GM15510 (cell line): ENCODE results near the gene SLC19A1.

Experiments used
- POLR2A ChIP-seq: IDR thresholded peaks from 3 replicates; pipeline ENCODE4 v1.6.1; 2011; ENCODE audit warnings: borderline replicate concordance; ENCODE audit not compliant: insufficient read length; ENCODE audit errors: extremely low read depth

Gene SLC19A1

DNA sequence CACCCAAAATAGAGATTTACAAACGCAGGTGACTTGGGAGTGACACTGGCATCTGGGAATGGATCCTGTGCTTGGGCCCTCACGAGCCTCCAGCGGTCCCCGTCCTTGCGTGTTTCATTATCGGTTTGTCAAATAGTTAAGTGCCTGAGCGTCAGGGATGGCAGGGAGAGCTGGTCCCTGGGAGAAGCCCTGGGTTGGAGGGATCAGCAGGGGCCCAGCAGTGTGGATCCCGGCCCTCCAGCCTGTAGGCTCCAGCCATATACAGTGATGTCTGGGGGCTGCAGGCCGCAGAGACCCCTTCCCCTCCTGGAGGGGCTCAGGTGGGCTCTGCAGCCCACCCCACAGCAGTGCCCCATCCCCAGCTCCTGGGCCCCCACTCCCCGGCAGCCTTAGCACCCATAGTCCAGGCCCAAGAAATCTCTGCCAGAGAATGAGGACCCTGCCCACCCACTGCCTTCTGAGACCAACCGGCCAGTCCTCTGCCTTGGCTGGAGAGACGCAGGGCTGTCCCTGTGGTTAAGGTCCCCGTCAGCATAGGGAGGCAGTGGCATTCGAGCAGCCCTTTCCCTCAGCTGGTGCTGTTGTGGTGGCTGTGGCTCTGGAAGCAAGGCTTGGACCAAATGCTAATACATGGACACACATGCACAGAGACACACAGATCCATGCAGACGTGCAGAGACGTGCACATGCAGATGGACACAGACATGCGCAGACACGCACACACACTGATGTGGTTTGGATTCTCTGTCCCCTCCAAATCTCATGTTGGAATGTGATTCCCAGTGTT, 2.4 kb upstream of the SLC19A1 start:
- no peak for TF ChIP-seq POLR2A

DNA sequence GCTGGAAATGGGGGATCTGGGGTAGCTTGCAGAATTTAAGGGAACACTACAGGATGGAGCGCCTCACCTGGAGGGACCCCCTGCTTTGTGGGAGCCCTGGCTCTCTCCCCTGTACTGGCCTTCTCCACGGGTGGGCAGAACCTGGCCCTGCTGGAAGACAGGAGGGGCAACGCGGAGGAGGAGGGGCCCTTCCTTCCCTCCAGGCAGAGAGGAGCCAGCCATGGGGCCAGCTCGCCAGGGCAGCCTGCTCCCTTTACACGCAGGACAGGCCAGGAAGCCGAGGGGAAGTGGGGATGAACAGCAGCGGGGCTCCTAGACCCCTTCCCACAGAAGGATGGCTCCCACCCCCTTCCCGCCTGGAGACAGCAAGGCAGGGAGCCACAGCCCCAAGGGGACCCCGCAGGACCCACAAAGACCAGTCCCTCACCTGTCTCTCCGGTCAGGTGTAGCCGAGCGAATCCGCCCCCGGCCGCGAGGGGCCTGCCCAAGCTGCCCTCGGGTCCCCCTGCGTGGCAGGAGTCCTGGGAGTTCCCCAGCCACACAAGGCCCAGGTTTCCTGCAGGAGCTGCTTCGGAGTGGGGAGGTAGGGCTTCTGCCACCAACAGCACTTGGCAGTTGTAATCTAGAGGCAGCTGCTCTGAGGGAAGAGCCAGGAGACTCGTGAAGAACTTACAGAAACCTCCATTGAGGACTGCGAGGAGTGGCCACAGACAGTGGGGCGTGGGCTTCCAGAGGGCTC, 1.6 kb upstream of the SLC19A1 start:
- TF ChIP-seq POLR2A: no peak

GRCh38 chr21:45543371-45543709, 1.1 kb upstream of the SLC19A1 start:
- TF ChIP-seq POLR2A: no peak

- no peak for TF ChIP-seq POLR2A
Observed at GRCh38 chr21:45542667-45543370, 579 bp upstream of the SLC19A1 start.

DNA sequence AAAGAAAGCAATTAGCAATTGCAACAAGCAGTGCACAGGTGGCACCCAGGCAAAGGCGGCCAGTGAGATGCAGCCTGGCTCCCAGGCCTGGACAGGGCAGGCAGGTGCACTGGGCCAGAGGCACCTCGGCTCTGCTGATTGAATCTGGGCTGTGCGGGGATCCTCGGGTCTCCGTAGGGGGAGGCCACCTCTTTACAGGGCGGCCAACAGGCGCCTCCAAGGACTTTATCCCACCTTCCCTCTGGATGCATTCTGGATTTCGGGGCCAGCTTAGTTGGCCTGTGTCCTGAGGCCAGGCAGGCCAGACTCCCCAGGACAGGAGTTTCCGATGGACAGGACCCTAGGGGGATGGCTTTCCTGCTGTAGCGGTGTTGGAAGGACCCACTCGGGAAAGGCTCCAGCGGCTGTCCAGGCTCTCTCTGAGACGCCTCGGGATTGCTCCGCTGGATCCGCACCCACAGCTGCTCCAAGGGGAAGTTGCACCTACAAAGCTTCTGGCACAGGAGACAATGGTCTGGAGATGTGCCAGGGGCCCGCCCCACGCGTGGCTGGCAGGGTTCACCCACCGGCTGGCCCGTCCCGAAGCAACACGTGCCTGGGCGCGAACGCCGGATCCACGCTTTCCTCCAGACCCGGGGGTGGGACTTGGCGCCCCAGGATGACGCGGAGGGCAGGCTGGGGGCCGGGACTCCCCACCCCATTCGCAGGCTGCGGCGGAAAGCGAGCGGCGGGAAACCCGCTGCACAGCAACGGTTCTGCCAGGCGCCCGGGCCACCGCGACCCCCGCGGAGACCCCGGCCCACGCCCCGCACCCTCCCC, 810 bp downstream of the SLC19A1 start:
- peak; percentile 40 for TF ChIP-seq POLR2A

DNA sequence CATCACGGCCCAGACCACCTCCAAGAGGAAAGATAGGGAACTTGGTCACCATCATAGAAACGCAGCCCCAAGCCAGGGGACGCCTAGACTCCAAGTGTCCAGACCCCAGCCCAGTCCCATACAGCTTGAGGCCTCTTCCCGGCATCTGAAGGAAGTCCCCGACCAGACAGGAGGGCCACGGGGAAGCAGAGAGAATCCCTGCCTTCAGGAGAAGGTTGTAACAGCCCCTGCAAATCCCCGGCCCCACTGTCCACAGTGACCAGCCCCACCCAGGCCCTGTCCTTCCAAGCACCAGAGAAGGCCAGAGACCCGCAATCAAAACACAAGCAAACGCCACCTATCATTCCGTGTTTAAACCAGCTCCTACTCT, 1.7 kb downstream of the SLC19A1 start:
- no peak for TF ChIP-seq POLR2A

DNA sequence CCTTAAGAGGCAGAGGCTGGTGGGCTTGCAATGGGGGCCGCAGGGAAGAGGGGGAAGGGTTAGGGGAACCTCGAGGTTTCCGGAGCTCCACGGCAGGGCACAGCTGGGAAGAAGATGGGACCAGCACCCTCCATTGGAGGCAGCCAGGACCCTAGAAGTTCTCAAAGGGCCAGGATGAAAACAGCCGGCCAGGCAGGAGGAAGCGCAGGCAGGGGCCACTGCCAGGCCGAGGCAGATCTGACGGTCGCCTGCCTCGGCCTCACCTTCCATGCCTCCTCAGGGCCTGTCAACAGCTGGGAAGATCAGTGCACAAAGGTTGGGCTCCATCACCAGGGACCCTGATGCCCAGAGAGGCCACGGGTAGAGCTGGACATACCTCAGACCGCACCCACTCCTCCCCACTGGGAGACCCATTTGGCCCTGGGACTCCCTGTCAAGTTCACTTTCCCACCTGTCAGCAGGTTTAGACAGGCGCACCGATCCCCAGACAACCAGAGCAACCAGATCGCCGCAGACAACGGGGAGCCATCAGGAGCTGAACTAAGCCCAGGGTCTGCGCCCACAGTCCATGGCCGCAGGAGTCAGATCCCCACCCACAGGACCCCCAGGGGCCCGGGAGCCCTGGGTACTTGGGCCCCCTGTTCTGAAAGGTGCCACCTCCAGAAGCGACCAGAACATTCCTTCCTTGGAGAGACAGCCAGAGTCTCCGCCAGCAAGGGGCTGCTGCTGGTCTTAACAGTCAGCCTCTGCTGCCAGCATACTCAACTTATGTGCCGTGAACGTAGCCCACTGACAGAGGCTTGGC, 2.2 kb downstream of the SLC19A1 start:
- TF ChIP-seq POLR2A: no peak

DNA sequence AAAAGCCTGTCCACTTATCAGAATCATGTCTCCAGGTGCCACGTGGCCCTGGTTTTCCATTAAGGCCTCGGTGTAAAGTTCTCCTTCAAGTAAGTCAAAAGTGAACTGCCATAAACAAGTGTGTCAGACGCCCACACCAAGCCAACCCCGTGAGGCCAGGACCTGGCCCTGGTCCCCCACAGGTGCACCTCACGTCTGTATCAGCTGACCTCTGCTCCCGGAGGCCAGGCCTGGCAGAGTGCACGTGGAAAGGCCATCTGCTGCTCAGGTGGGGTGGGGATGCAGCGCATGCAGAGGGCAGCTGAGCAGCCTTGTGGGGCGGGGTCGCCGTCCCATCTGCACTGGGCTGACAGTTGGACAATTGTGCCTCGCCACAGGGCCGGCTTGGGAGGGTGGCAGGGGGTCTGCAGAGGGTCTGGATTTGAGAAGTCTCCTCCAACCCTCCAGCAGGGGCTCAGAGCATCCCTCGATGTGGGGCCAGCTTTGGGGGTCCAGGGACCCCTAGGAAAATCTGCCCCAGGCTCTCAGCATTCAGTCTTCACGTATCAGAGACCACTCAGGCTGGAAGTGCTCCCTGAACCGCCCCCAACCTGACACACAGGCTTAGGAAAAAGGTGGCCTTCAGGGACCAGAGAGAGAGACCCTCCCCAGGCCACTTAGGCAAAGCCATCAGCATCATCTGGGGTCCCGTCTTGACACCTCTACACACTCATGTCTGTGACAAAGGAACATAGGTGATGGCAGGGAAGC, 3.0 kb downstream of the SLC19A1 start:
- TF ChIP-seq POLR2A: no peak

GRCh38 chr21:45538381-45539045, 3.7 kb downstream of the SLC19A1 start:
- no peak for TF ChIP-seq POLR2A

DNA sequence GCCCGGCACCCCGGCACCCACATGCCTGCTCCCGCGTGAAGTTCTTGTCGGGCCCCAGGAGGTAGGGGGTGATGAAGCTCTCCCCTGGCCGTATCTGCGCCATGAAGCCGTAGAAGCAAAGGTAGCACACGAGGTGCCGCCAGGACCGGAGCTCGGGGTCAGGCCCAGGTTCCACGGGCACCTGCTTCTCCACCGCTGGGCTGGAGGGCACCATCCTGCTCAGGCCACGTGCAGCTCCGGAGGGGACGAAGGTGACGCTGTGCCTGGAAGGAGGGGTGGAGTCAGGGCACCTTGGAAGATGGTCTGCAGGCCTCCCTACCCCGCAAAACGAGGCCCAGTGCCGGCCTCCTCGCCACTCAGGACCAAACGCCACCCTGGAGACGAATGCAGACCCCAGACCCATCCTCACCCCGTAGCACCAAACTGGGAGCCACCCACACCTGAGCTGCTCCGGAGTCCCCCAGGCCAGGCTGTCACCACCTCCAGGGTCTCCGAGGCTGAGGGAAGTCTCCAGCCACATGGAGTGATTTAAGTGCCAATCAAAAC, 4.4 kb downstream of the SLC19A1 start:
- TF ChIP-seq POLR2A: no peak

DNA sequence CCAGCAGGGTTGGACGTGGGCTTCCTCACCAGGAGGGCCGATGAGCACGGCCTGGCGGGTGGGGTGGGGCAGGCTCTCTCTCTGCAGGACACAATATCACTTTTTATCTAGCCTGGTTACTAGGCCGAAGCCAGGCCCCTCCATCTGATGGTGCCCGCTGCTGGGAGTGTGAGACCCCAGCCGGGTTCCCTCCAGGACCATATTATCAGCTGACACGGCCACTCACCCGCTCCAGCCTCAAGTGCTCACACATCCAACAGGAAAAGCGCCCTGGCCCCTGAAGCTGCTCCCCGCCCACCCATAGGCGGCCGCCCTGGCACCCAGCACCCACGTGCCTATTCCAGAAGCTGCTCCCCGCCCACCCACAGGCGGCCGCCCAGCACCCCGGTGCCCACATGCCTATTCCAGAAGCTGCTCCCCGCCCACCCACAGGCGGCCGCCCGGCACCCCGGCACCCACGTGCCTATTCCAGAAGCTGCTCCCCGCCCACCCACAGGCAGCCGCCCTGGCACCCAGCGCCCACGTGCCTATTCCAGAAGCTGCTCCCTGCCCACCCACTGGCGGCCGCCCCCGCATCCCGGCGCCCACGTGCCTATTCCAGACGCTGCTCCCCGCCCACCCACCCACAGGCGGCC, 5.0 kb downstream of the SLC19A1 start:
- no peak for TF ChIP-seq POLR2A
